DND-41 (cell line): ENCODE results near the gene FGF14.

Experiments
- ATAC-seq: fragments of 200-7000 bp; cut with Tn5 transposase; 3 replicates; pipeline ENCODE4 v1.9.1; 2021; ENCODE audit warnings: low read depth; ENCODE audit not compliant: insufficient read depth
- DNase-seq: peaks from one replicate; pipeline ENCODE4 v3.0.0-alpha.2; 2020
- H2AFZ ChIP-seq: 2 replicates; pipeline ENCODE4 v1.6.0; 2012; ENCODE audit warnings: low read depth, low read length
- H3K27ac ChIP-seq: 2 replicates; pipeline ENCODE4 v1.5.1; 2012; ENCODE audit warnings: low read length, inconsistent platforms
- H3K27me3 ChIP-seq: fragments of 200-600 bp; sonication (generic); 2 replicates; pipeline ENCODE4 v1.6.0; 2012; ENCODE audit warnings: low read length, mild to moderate bottlenecking, inconsistent platforms; ENCODE audit not compliant: insufficient read depth, poor library complexity
- H3K36me3 ChIP-seq: 2 replicates; pipeline ENCODE4 v1.5.1; 2012; ENCODE audit warnings: low read length, inconsistent platforms; ENCODE audit not compliant: insufficient read depth
- H3K4me1 ChIP-seq: 2 replicates; pipeline ENCODE4 v1.5.1; 2012; ENCODE audit warnings: mild to moderate bottlenecking, low read length; ENCODE audit not compliant: insufficient read depth
- H3K4me2 ChIP-seq: 2 replicates; pipeline ENCODE4 v1.6.0; 2012; ENCODE audit warnings: mild to moderate bottlenecking, moderate library complexity, low read length, inconsistent platforms; ENCODE audit not compliant: insufficient read depth
- H3K4me3 ChIP-seq, 2 experiments: fragments of 200-600 bp in 1 of 2; shearing (Covaris generic) in 1 of 2; 2 replicates each; pipeline ENCODE4 v1.5.1; 2012 to 2016; ENCODE audit warnings: inconsistent platforms in 2 of 2, low read length in 2 of 2, mild to moderate bottlenecking in 2 of 2, low read depth in 1 of 2, moderate library complexity in 1 of 2
- H3K79me2 ChIP-seq: 2 replicates; pipeline ENCODE4 v1.6.0; 2012; ENCODE audit warnings: low read length, inconsistent platforms; ENCODE audit not compliant: insufficient read depth
- H3K9ac ChIP-seq: 2 replicates; pipeline ENCODE4 v1.6.0; 2012; ENCODE audit warnings: low read depth, mild to moderate bottlenecking, inconsistent platforms, low read length, moderate library complexity
- H3K9me3 ChIP-seq: 2 replicates; pipeline ENCODE4 v1.5.1; 2012; ENCODE audit warnings: low read length, moderate library complexity, mild to moderate bottlenecking, inconsistent platforms; ENCODE audit not compliant: insufficient read depth, severe bottlenecking
- H4K20me1 ChIP-seq: 2 replicates; pipeline ENCODE4 v1.6.0; 2012; ENCODE audit warnings: low read length; ENCODE audit not compliant: insufficient read depth
- CTCF ChIP-seq: IDR thresholded peaks from 2 replicates; pipeline ENCODE4 v1.5.1; 2012; ENCODE audit warnings: borderline replicate concordance, low read length, moderate library complexity, mild to moderate bottlenecking; ENCODE audit not compliant: poor library complexity, severe bottlenecking; ENCODE audit errors: extremely low read depth
- EZH2 ChIP-seq: IDR thresholded peaks from 3 replicates; pipeline ENCODE4 v1.6.1; 2012; ENCODE audit warnings: borderline replicate concordance, low read depth, mild to moderate bottlenecking, moderate library complexity, low read length, inconsistent platforms; ENCODE audit not compliant: severe bottlenecking

The FGF14 gene

DNA sequence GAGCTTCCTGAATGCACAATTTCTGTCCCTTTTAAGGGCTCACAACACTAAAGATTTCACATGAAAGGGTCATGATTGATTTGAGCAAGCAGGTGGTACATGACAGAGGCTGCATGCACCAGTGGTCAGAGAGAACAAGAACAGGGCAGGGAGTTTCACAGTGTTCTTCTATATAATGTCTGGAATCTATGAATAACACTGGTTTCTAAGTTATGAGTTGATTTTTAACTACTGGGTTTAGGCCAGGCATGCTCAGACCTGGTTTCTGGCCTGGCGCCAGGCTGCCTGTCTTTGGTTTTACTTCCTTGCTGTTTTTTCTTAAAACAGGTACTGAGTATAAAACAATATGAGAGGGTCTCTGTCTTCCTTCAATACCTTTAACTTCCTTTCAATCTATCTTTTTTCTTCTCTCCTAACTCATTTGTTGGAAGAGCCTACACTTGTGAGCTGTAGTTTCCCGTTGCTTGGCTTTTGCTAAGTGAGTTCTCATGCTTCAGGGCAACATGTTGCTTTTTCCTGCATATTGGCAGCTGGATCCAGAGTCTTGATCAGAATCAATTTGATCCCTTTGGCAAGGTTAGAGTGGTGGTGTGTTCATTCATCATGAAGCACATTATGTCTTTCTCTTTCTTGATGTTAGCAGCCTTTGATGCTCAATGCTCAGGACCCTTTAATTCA is 38.5 kb upstream of the FGF14 start:
- Histone ChIP-seq H2AFZ (no peak overlapping the region), H3K9me3 (no peaks in the 10 kb centered on the region), H3K4me1 (no peaks in the 10 kb centered on the region), H3K27me3 (no peaks in the 10 kb centered on the region), H3K4me2 (no peak overlapping the region), H3K4me3 (no peak overlapping the region), H3K27ac (no peak overlapping the region), H3K36me3 (no peaks in the 10 kb centered on the region), H3K9ac (no peak overlapping the region), H4K20me1 (no peaks in the 10 kb centered on the region), H3K79me2 (no peaks in the 10 kb centered on the region)
- DNase-seq: no peak
- ATAC-seq: no peak
- TF ChIP-seq CTCF: no peak
- TF ChIP-seq EZH2: no peak

DNA sequence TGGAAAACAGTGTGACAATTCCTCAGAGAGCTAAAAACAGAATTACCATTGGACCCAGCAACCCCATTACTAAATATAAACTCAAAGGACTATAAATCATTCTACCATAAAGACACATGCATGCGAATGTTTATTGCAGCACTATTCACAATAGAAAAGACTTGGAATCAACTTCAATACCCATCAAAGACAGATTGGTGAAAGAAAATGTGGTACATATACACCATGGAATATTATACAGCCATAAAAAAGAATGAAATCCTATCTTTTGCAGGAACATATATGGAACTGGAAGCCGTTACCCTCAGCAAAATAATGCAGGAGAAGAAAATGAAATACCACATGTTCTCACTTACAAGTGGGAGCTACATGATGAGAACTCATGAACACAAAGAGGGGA is 20.8 kb upstream of the FGF14 start:
- DNase-seq: no peak
- no peak overlapping the region for H2AFZ ChIP-seq

DNA sequence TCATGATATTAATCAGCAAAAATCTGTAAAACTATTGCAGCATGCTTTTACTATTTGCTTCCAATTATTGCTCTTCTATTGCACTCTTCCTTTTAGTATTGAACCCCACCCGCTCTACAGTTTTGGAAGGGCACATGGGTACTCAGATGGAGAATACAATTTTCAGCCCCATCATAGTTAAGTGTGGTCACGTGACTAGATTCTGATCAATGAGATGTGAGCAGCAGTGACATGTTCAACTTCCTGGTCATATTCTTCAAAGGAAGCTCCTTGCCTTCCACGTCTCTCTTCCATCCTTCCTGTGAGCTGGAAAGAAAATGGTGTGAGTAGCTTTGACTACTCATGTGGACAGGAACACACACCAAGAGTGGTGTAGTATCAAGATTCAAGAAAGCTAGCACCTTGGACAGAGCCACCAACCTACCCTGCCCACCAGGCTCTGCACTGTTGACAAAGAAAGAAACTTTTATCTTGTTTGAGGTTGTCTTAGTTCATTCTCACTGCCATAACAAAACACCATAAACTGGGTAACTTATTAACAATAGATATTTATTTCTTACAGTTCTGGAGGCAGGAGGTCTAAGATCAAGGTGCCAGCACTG is 3.8 kb upstream of the FGF14 start:
- H3K9me3 ChIP-seq: no peaks in the 10 kb centered on the region
- TF ChIP-seq EZH2 (no peak), CTCF (no peak)
- ATAC-seq: peak; percentile 65; the same call in 2 of the 3 replicates
- H3K4me1 ChIP-seq: no peaks in the 10 kb centered on the region
- H3K27ac ChIP-seq: no peak overlapping the region
- H2AFZ ChIP-seq: no peak overlapping the region
- H3K4me3 ChIP-seq: no peak overlapping the region
- no peaks in the 10 kb centered on the region for H3K79me2 ChIP-seq
- H3K36me3 ChIP-seq: no peaks in the 10 kb centered on the region
- no peaks in the 10 kb centered on the region for H3K27me3 ChIP-seq
- H3K4me2 ChIP-seq: no peak overlapping the region
- H4K20me1 ChIP-seq: no peaks in the 10 kb centered on the region
- DNase-seq: peak; percentile 24
- no peak overlapping the region for H3K9ac ChIP-seq

More for the DNA sequence above, 20.8 kb upstream of the FGF14 start:
- no peak overlapping the region for H3K4me3 ChIP-seq
- H3K9me3 ChIP-seq: peaks cover 19% of the 10 kb centered on the region
- ATAC-seq: no peak
- no peak overlapping the region for H3K9ac ChIP-seq
- no peaks in the 10 kb centered on the region for H3K36me3 ChIP-seq
- H3K27me3 ChIP-seq: no peaks in the 10 kb centered on the region
- no peak overlapping the region for H3K4me2 ChIP-seq
- no peak overlapping the region for H3K27ac ChIP-seq
- no peaks in the 10 kb centered on the region for H4K20me1 ChIP-seq
- TF ChIP-seq CTCF: no peak
- TF ChIP-seq EZH2: no peak
- no peaks in the 10 kb centered on the region for H3K79me2 ChIP-seq
- no peaks in the 10 kb centered on the region for H3K4me1 ChIP-seq
